ENCODE results near the gene AHCYL2.
"Not testable (repeated sequence)": the region's sequence is repeated elsewhere in the genome, so short reads cannot be mapped to it uniquely, and the experiment has no call there.

AHCYL2 gene

GRCh38 chr7:129218514-129219062, 6.2 kb upstream of the AHCYL2 start:
- H3K79me2 ChIP-seq (ENCODE audit: control insufficient read depth, low read length) = no peaks in the 10 kb centered on the region
- no peak overlapping the region for H3K27ac ChIP-seq (ENCODE audit: low read depth, low read length)
- H3F3A ChIP-seq (ENCODE audit: control insufficient read depth, insufficient read depth) = no peaks in the 10 kb centered on the region
- H3K9me3 ChIP-seq (ENCODE audit: control insufficient read depth, insufficient read depth, low read length) = 0 out of 2 replicates have a peak, but pooled peaks cover 2% of the 10 kb centered on the region
- H3K27me3 ChIP-seq (ENCODE audit: control insufficient read depth, low read length) = no peaks in the 10 kb centered on the region
- H4K20me1 ChIP-seq (ENCODE audit: control insufficient read depth, insufficient read depth, low read depth, low read length) = no peaks in the 10 kb centered on the region
- no peak overlapping the region for H3K4me3 ChIP-seq (ENCODE audit: low read length)
- no peaks in the 10 kb centered on the region for H3K9me2 ChIP-seq (replicated peaks; ENCODE audit: control insufficient read depth, low read length)
- peaks cover 15% of the 10 kb centered on the region for H3K4me1 ChIP-seq (ENCODE audit: control insufficient read depth, low read length)
- no peak overlapping the region for H3K4me2 ChIP-seq (ENCODE audit: low read length)
- H3K36me3 ChIP-seq (ENCODE audit: control insufficient read depth, low read length) = no peaks in the 10 kb centered on the region
- no peak for TF ChIP-seq EZH2phosphoT487 (IDR thresholded peaks at IDR 0.05; ENCODE audit: borderline replicate concordance, low read length)
- TF ChIP-seq, protein P1, sequence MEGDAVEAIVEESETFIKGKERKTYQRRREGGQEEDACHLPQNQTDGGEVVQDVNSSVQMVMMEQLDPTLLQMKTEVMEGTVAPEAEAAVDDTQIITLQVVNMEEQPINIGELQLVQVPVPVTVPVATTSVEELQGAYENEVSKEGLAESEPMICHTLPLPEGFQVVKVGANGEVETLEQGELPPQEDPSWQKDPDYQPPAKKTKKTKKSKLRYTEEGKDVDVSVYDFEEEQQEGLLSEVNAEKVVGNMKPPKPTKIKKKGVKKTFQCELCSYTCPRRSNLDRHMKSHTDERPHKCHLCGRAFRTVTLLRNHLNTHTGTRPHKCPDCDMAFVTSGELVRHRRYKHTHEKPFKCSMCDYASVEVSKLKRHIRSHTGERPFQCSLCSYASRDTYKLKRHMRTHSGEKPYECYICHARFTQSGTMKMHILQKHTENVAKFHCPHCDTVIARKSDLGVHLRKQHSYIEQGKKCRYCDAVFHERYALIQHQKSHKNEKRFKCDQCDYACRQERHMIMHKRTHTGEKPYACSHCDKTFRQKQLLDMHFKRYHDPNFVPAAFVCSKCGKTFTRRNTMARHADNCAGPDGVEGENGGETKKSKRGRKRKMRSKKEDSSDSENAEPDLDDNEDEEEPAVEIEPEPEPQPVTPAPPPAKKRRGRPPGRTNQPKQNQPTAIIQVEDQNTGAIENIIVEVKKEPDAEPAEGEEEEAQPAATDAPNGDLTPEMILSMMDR (IDR thresholded peaks at IDR 0.05; ENCODE audit: low read depth, low read length, poor library complexity, severe bottlenecking) = peak; percentile 100

DNA sequence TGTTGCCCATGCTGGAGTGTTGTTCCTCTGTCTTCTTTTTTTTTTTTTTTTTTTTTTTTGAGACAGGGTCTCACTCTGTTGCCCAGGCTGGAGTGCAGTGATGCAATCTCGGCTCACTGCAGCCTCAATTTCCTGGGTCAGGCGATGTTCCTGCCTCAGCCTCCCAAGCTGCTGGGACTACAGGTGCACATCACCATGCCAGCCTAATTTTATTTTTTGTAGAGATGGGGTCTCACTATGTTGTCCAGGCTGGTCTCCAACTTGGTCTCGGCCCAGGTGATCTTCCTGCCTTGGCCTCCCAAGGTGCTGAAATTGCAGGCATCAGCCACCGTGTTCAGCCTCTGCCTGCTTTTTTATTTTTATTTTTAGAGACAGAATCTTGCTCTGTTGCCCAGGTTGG, 5.7 kb upstream of the AHCYL2 start:
- peaks cover 18% of the 10 kb centered on the region for H3K4me1 ChIP-seq (ENCODE audit: control insufficient read depth, low read length)
- not testable (repeated sequence) for H3K9me2 ChIP-seq (replicated peaks; ENCODE audit: control insufficient read depth, low read length); H3K9me3 ChIP-seq (ENCODE audit: control insufficient read depth, insufficient read depth, low read length); H3K27me3 ChIP-seq (ENCODE audit: control insufficient read depth, low read length); H3K4me2 ChIP-seq (ENCODE audit: low read length); H3K79me2 ChIP-seq (ENCODE audit: control insufficient read depth, low read length); H3K27ac ChIP-seq (ENCODE audit: low read depth, low read length); H3K36me3 ChIP-seq (ENCODE audit: control insufficient read depth, low read length); H3K4me3 ChIP-seq (ENCODE audit: low read length); H4K20me1 ChIP-seq (ENCODE audit: control insufficient read depth, insufficient read depth, low read depth, low read length); H3F3A ChIP-seq (ENCODE audit: control insufficient read depth, insufficient read depth)

DNA sequence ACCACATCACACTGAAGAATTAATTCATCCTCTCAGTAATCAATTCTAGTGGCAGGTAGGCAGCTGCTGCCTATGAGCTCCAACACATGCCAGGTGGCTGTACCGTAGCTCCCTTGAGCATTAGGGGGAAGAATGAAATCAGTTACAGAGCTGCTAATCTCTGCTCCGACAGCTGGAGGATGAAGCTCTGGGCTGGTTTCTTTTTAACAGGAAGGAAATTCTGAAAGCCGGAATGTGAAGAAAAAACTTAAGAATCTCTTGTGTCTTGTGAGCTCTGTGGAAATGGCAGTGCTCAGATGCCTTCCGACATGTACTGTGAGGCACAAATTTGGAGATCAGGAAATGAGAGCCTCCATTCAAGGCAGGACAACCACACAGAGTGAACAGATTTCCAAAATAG, 2.8 kb upstream of the AHCYL2 start:
- Histone ChIP-seq H3K27ac (ENCODE audit: low read depth, low read length) (no peak overlapping the region), H3K27me3 (ENCODE audit: control insufficient read depth, low read length) (no peaks in the 10 kb centered on the region), H4K20me1 (ENCODE audit: control insufficient read depth, insufficient read depth, low read depth, low read length) (no peaks in the 10 kb centered on the region), H3K36me3 (ENCODE audit: control insufficient read depth, low read length) (no peaks in the 10 kb centered on the region), H3K9me2 (replicated peaks; ENCODE audit: control insufficient read depth, low read length) (no peaks in the 10 kb centered on the region), H3K4me1 (ENCODE audit: control insufficient read depth, low read length) (peaks cover 33% of the 10 kb centered on the region), H3K4me2 (ENCODE audit: low read length) (peak overlapping the region; percentile 43), H3K9me3 (ENCODE audit: control insufficient read depth, insufficient read depth, low read length) (no peaks in the 10 kb centered on the region), H3F3A (ENCODE audit: control insufficient read depth, insufficient read depth) (peaks cover 3% of the 10 kb centered on the region; the same call in 1 of the 2 replicates), H3K4me3 (ENCODE audit: low read length) (peak overlapping the region; percentile 9), H3K79me2 (ENCODE audit: control insufficient read depth, low read length) (peaks cover 16% of the 10 kb centered on the region)
- TF ChIP-seq EZH2phosphoT487 (IDR thresholded peaks at IDR 0.05; ENCODE audit: borderline replicate concordance, low read length) = no peak
- TF ChIP-seq, protein P1 (IDR thresholded peaks at IDR 0.05; ENCODE audit: low read depth, low read length, poor library complexity, severe bottlenecking) = no peak

- peaks cover 33% of the 10 kb centered on the region for H3K4me1 ChIP-seq (ENCODE audit: control insufficient read depth, low read length)
- H4K20me1 ChIP-seq (ENCODE audit: control insufficient read depth, insufficient read depth, low read depth, low read length) = no peaks in the 10 kb centered on the region
- peak overlapping the region; percentile 82 for H3K27ac ChIP-seq (ENCODE audit: low read depth, low read length)
- TF ChIP-seq, protein P1 (IDR thresholded peaks at IDR 0.05; ENCODE audit: low read depth, low read length, poor library complexity, severe bottlenecking) = no peak
- no peak for TF ChIP-seq EZH2phosphoT487 (IDR thresholded peaks at IDR 0.05; ENCODE audit: borderline replicate concordance, low read length)
- no peaks in the 10 kb centered on the region for H3K9me2 ChIP-seq (replicated peaks; ENCODE audit: control insufficient read depth, low read length)
- peaks cover 23% of the 10 kb centered on the region for H3K79me2 ChIP-seq (ENCODE audit: control insufficient read depth, low read length)
- peaks cover 3% of the 10 kb centered on the region; the same call in 1 of the 2 replicates for H3F3A ChIP-seq (ENCODE audit: control insufficient read depth, insufficient read depth)
- peak overlapping the region; percentile 91 for H3K4me3 ChIP-seq (ENCODE audit: low read length)
- no peaks in the 10 kb centered on the region for H3K36me3 ChIP-seq (ENCODE audit: control insufficient read depth, low read length)
- no peaks in the 10 kb centered on the region for H3K9me3 ChIP-seq (ENCODE audit: control insufficient read depth, insufficient read depth, low read length)
- H3K4me2 ChIP-seq (ENCODE audit: low read length) = peak overlapping the region; percentile 94
- no peaks in the 10 kb centered on the region for H3K27me3 ChIP-seq (ENCODE audit: control insufficient read depth, low read length)
Measured at GRCh38 chr7:129225206-129225930, 538 bp downstream of the AHCYL2 start.
